Measurements from ENCODE around the gene PTPRZ1. TPM values are rescaled to one million over a fixed set of nuclear protein-coding genes. Genes with fewer than 3 reads are reported as not detected.

The PTPRZ1 gene
- polyA plus RNA-seq, 1 of the 3 experiments (the other 2 are of a cell fraction), result not detected

- no peak for DNase-seq
- H3K27ac ChIP-seq (ENCODE audit: low read depth in 2 of 2, low read length in 1 of 2), result no peak overlapping the region
- CTCF ChIA-PET, result interaction anchor here (4.5 kb wide), 1 partner anchor 12 kb away, joined by 52 read pairs; no protein-coding TSS in a partner anchor
- no peak for TF ChIP-seq GATA2 (CRISPR knock-in tag; IDR thresholded peaks at IDR 0.05)
- TF ChIP-seq TCF12 (IDR thresholded peaks at IDR 0.05), result peak; percentile 14; the same call in 1 of the 2 replicates
- TF ChIP-seq NFIC (IDR thresholded peaks at IDR 0.05; ENCODE audit: borderline replicate concordance), result no peak
- TF ChIP-seq GABPA (IDR thresholded peaks at IDR 0.05; ENCODE audit: low read depth), result no peak
- no peak overlapping the region for H2AFZ ChIP-seq (ENCODE audit: low read depth)
- no peak overlapping the region for H3K4me2 ChIP-seq
- H3K36me3 ChIP-seq (replicated peaks in 1 of 2; ENCODE audit: control insufficient read depth in 1 of 2, insufficient read depth in 2 of 2, low read length in 1 of 2), result no peaks in the 10 kb centered on the region
- H3K27me3 ChIP-seq (ENCODE audit: insufficient read depth), result peaks cover 15% of the 10 kb centered on the region
- no peaks in the 10 kb centered on the region for H3K9me3 ChIP-seq
- H3K4me1 ChIP-seq (ENCODE audit: control insufficient read depth in 1 of 2, insufficient read depth in 2 of 2, low read depth in 1 of 2, low read length in 1 of 2), result no peaks in the 10 kb centered on the region; a peak in 1 of 4 replicates
- H3K4me3 ChIP-seq (ENCODE audit: low read depth in 2 of 2, low read length in 1 of 2), result no peak overlapping the region
- POLR2A ChIA-PET, result no interaction called here
- no peak overlapping the region for H3K9ac ChIP-seq
- no peaks in the 10 kb centered on the region for H3F3A ChIP-seq (replicated peaks; ENCODE audit: insufficient read depth)
- WGBS (ENCODE audit: low lambda C conversion rate), result 3% methylated on average over 2 of the region's 2 CpGs
- no peaks in the 10 kb centered on the region for H4K20me1 ChIP-seq (ENCODE audit: insufficient read depth)
- no peaks in the 10 kb centered on the region for H3K79me2 ChIP-seq (ENCODE audit: insufficient read depth)
- H3K9me2 ChIP-seq, result no peaks in the 10 kb centered on the region
Observed at GRCh38 chr7:122006687-122007086, 133.7 kb downstream of the PTPRZ1 start.

GRCh38 chr7:122010116-122010515, 137.2 kb downstream of the PTPRZ1 start:
- H3K9ac ChIP-seq, result no peak overlapping the region
- CTCF ChIA-PET, result interaction anchor here (3.0 kb wide), 1 partner anchor 16 kb away, joined by 15 read pairs; no protein-coding TSS in a partner anchor
- H3K27ac ChIP-seq (ENCODE audit: low read depth in 2 of 2, low read length in 1 of 2), result no peak overlapping the region
- H2AFZ ChIP-seq (ENCODE audit: low read depth), result no peak overlapping the region
- H3K9me2 ChIP-seq, result no peaks in the 10 kb centered on the region
- no peaks in the 10 kb centered on the region for H3F3A ChIP-seq (replicated peaks; ENCODE audit: insufficient read depth)
- no peaks in the 10 kb centered on the region for H3K79me2 ChIP-seq (ENCODE audit: insufficient read depth)
- WGBS (ENCODE audit: low lambda C conversion rate), result 6% methylated on average over 7 of the region's 7 CpGs
- H4K20me1 ChIP-seq (ENCODE audit: insufficient read depth), result no peaks in the 10 kb centered on the region
- POLR2A ChIA-PET, result no interaction called here
- H3K4me1 ChIP-seq (ENCODE audit: control insufficient read depth in 1 of 2, insufficient read depth in 2 of 2, low read depth in 1 of 2, low read length in 1 of 2), result no peaks in the 10 kb centered on the region; a peak in 1 of 4 replicates
- H3K4me3 ChIP-seq (ENCODE audit: low read depth in 2 of 2, low read length in 1 of 2), result no peak overlapping the region
- H3K4me2 ChIP-seq, result no peak overlapping the region
- H3K36me3 ChIP-seq (replicated peaks in 1 of 2; ENCODE audit: control insufficient read depth in 1 of 2, insufficient read depth in 2 of 2, low read length in 1 of 2), result no peaks in the 10 kb centered on the region
- peaks cover 18% of the 10 kb centered on the region for H3K27me3 ChIP-seq (ENCODE audit: insufficient read depth)
- H3K9me3 ChIP-seq, result no peaks in the 10 kb centered on the region
- TF ChIP-seq RAD21 (IDR thresholded peaks at IDR 0.05; ENCODE audit: low read length), result no peak
- no peak for TF ChIP-seq YY1 (IDR thresholded peaks at IDR 0.05; ENCODE audit: low read depth)
- no peak for TF ChIP-seq CTCF (IDR thresholded peaks at IDR 0.05)
- no peak for TF ChIP-seq GABPA (IDR thresholded peaks at IDR 0.05; ENCODE audit: low read depth)
- no peak for TF ChIP-seq SIN3A (IDR thresholded peaks at IDR 0.05; ENCODE audit: borderline replicate concordance, low read depth, low read length)
- TF ChIP-seq TCF12 (IDR thresholded peaks at IDR 0.05), result no peak
- TF ChIP-seq FOSL2 (IDR thresholded peaks at IDR 0.05; ENCODE audit: borderline replicate concordance, low read depth), result no peak
- TF ChIP-seq JUND (IDR thresholded peaks at IDR 0.05), result no peak
- no peak for TF ChIP-seq RXRA (IDR thresholded peaks at IDR 0.05; ENCODE audit: borderline replicate concordance, low read depth)
- TF ChIP-seq USF1 (IDR thresholded peaks at IDR 0.05; ENCODE audit: borderline replicate concordance, low read depth), result no peak
- no peak for TF ChIP-seq IRF3 (IDR thresholded peaks at IDR 0.05; ENCODE audit: low read depth, low read length)
- TF ChIP-seq, protein P1, sequence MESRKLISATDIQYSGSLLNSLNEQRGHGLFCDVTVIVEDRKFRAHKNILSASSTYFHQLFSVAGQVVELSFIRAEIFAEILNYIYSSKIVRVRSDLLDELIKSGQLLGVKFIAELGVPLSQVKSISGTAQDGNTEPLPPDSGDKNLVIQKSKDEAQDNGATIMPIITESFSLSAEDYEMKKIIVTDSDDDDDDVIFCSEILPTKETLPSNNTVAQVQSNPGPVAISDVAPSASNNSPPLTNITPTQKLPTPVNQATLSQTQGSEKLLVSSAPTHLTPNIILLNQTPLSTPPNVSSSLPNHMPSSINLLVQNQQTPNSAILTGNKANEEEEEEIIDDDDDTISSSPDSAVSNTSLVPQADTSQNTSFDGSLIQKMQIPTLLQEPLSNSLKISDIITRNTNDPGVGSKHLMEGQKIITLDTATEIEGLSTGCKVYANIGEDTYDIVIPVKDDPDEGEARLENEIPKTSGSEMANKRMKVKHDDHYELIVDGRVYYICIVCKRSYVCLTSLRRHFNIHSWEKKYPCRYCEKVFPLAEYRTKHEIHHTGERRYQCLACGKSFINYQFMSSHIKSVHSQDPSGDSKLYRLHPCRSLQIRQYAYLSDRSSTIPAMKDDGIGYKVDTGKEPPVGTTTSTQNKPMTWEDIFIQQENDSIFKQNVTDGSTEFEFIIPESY (IDR thresholded peaks at IDR 0.05; ENCODE audit: borderline replicate concordance, low read depth), result no peak
- no peak for TF ChIP-seq SMC3 (IDR thresholded peaks at IDR 0.05; ENCODE audit: low read depth, low read length)
- TF ChIP-seq RFX5 (IDR thresholded peaks at IDR 0.05; ENCODE audit: low read length), result no peak
- TF ChIP-seq, protein P2, sequence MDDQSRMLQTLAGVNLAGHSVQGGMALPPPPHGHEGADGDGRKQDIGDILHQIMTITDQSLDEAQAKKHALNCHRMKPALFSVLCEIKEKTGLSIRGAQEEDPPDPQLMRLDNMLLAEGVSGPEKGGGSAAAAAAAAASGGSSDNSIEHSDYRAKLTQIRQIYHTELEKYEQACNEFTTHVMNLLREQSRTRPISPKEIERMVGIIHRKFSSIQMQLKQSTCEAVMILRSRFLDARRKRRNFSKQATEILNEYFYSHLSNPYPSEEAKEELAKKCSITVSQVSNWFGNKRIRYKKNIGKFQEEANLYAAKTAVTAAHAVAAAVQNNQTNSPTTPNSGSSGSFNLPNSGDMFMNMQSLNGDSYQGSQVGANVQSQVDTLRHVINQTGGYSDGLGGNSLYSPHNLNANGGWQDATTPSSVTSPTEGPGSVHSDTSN (IDR thresholded peaks at IDR 0.05), result no peak
- no peak for TF ChIP-seq TEAD4 (IDR thresholded peaks at IDR 0.05; ENCODE audit: borderline replicate concordance, insufficient read depth)
- no peak for TF ChIP-seq ELF1 (IDR thresholded peaks at IDR 0.05)
- TF ChIP-seq FOXM1 (IDR thresholded peaks at IDR 0.05; ENCODE audit: low read depth), result no peak
- DNase-seq, result no peak
